CD4-positive, alpha-beta T cell (primary cell): ENCODE data around the gene PTPRS. TPM values are rescaled to one million over a fixed set of nuclear protein-coding genes. Genes with fewer than 3 reads are reported as not detected.
A peak's percentile ranks its signal among the peaks of the same experiment; 100 is the strongest.

Experiments used
- ATAC-seq: fragments of 200-7000 bp; cut with Tn5 transposase; one replicate; pipeline ENCODE4 v1.10.0; 2022; ENCODE audit warnings: mild to moderate bottlenecking; ENCODE audit not compliant: poor library complexity
- CTCF ChIA-PET: fragments of 350-600 bp; sonication (Branson Sonifier 250); formaldehyde crosslinking; loops from one replicate; lab custom pipeline; 2021; ENCODE audit warnings: antibody characterized with exemption, inconsistent platforms; lab: Charles Lee
- POLR2A ChIA-PET: fragments of 350-600 bp; sonication (Branson Sonifier 250); formaldehyde crosslinking; loops from one replicate; lab custom pipeline; 2021; ENCODE audit warnings: antibody characterized with exemption, inconsistent platforms; lab: Charles Lee
- DNase-seq, 14 experiments: peaks; one replicate each; pipeline ENCODE4 v3.0.0-alpha.2; 2013 to 2020; ENCODE audit warnings: mixed read lengths in 2 of 14
- H3K27ac ChIP-seq, 2 donors: one replicate each; pipeline versions ENCODE4 v1.5.1 to v1.7.0; 2013; ENCODE audit warnings: low read length in 2 of 2, low read depth in 1 of 2, mild to moderate bottlenecking in 1 of 2
- H3K27me3 ChIP-seq, 2 experiments: 1 replicate in 1 of 2; 2 replicates in 1 of 2; pipeline versions ENCODE4 v1.6.1 to v1.7.0; 2013; ENCODE audit warnings: low read length in 2 of 2, control low read depth in 1 of 2, mild to moderate bottlenecking in 1 of 2, moderate library complexity in 1 of 2; ENCODE audit not compliant: insufficient read depth in 2 of 2, control insufficient read depth in 1 of 2
- H3K36me3 ChIP-seq: one replicate; pipeline ENCODE4 v1.6.1; 2013; ENCODE audit warnings: low read length, control low read depth; ENCODE audit not compliant: insufficient read depth
- H3K4me1 ChIP-seq: one replicate; pipeline ENCODE4 v1.6.1; 2013; ENCODE audit warnings: low read length, control low read depth; ENCODE audit not compliant: insufficient read depth
- H3K4me3 ChIP-seq: one replicate; pipeline ENCODE4 v1.5.1; 2013; ENCODE audit warnings: mild to moderate bottlenecking, low read length, moderate library complexity
- H3K9me3 ChIP-seq, 2 experiments: 1 replicate in 1 of 2; 2 replicates in 1 of 2; pipeline versions ENCODE4 v1.6.1 to v1.7.0; 2013; ENCODE audit warnings: low read length in 2 of 2, mild to moderate bottlenecking in 2 of 2, control low read depth in 1 of 2, moderate library complexity in 1 of 2; ENCODE audit not compliant: control insufficient read depth in 1 of 2, insufficient read depth in 1 of 2
- H3K27ac Mint-ChIP-seq: one replicate; pipeline ENCODE4 v1.8.0; 2020; ENCODE audit warnings: mixed read lengths
- H3K27me3 Mint-ChIP-seq: one replicate; pipeline ENCODE4 v1.8.0; 2021; ENCODE audit warnings: mixed read lengths
- H3K36me3 Mint-ChIP-seq: one replicate; pipeline ENCODE4 v1.8.0; 2021; ENCODE audit warnings: low read depth, mixed read lengths
- H3K4me1 Mint-ChIP-seq: one replicate; pipeline ENCODE4 v1.8.0; 2021; ENCODE audit warnings: low read depth, mixed read lengths
- H3K4me3 Mint-ChIP-seq: one replicate; pipeline ENCODE4 v1.8.0; 2020; ENCODE audit warnings: mild to moderate bottlenecking, mixed read lengths
- H3K9me3 Mint-ChIP-seq: one replicate; pipeline ENCODE4 v1.8.0; 2020; ENCODE audit warnings: mixed read lengths
- intact Hi-C, 2 experiments: fragments of 100-400 bp; cut with DNase I in 1 of 2; cut with micrococcal nuclease in 1 of 2; formaldehyde crosslinking; loops; one replicate each; pipeline versions ENCODE4 v1.15.1 to v1.9.0; 2023 to 2025; cut with DNase I, micrococcal nuclease
- total RNA-seq, 174 experiments: library from RNA in 2 of 174; stranded (reverse) in 2 of 174; gene quantifications; one replicate each; pipeline ENCODE4 v1.2.3 and lab custom pipeline; 2021 to 2026
- TF ChIP-seq, protein P1 (sequence below): fragments of 200-600 bp; IDR thresholded peaks from one replicate; pipeline ENCODE4 v1.8.0; 2022; ENCODE audit warnings: antibody characterized with exemption, mild to moderate bottlenecking

PTPRS gene
- total RNA-seq, 2 experiments from 2014 or later: 5.3 to 6.3 TPM

DNA sequence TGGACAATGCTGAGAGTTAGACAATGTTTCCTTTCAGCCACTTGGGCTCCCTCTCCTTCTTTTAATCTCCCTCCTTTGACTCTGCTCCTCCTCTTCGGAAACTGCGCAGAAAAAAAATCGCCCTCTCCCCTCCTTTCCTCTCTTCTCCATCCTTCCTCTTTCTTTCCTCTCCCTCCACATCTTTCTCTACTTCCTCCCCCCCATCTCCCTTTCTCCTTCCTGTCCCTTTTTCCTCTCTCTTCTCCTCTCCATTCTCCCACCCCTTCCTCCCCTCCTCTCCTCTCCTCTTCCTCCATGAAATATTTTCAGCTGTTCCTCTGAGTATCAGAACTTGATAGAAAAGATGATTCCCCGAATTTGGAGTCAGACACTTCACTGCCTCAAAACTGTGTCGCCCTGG lies 15.1 kb upstream of the PTPRS start:
- no peak overlapping the region for H3K4me3 Mint-ChIP-seq
- no peak overlapping the region for H3K27ac ChIP-seq
- H3K27ac Mint-ChIP-seq: no peak overlapping the region
- H3K9me3 Mint-ChIP-seq: no peaks in the 10 kb centered on the region
- ChIA-PET POLR2A (no interaction called here), CTCF (no interaction called here)
- peaks cover 0 to 28% of the 10 kb centered on the region in 2 experiments for H3K9me3 ChIP-seq
- H3K4me1 Mint-ChIP-seq: no peaks in the 10 kb centered on the region
- ATAC-seq (no peak), DNase-seq (no peak)
- H3K27me3 ChIP-seq: peaks cover 19 to 25% of the 10 kb centered on the region in 2 experiments
- H3K36me3 ChIP-seq: no peaks in the 10 kb centered on the region
- TF ChIP-seq, protein P1, sequence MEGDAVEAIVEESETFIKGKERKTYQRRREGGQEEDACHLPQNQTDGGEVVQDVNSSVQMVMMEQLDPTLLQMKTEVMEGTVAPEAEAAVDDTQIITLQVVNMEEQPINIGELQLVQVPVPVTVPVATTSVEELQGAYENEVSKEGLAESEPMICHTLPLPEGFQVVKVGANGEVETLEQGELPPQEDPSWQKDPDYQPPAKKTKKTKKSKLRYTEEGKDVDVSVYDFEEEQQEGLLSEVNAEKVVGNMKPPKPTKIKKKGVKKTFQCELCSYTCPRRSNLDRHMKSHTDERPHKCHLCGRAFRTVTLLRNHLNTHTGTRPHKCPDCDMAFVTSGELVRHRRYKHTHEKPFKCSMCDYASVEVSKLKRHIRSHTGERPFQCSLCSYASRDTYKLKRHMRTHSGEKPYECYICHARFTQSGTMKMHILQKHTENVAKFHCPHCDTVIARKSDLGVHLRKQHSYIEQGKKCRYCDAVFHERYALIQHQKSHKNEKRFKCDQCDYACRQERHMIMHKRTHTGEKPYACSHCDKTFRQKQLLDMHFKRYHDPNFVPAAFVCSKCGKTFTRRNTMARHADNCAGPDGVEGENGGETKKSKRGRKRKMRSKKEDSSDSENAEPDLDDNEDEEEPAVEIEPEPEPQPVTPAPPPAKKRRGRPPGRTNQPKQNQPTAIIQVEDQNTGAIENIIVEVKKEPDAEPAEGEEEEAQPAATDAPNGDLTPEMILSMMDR: no peak
- H3K4me1 ChIP-seq: no peaks in the 10 kb centered on the region
- H3K36me3 Mint-ChIP-seq: no peaks in the 10 kb centered on the region
- no peak overlapping the region for H3K4me3 ChIP-seq
- H3K27me3 Mint-ChIP-seq: peaks cover 65% of the 10 kb centered on the region
- intact Hi-C loops: loop anchor here in 1 of 2 experiments (10.0 kb wide), 1 partner anchor 311 kb away; no protein-coding TSS in a partner anchor

DNA sequence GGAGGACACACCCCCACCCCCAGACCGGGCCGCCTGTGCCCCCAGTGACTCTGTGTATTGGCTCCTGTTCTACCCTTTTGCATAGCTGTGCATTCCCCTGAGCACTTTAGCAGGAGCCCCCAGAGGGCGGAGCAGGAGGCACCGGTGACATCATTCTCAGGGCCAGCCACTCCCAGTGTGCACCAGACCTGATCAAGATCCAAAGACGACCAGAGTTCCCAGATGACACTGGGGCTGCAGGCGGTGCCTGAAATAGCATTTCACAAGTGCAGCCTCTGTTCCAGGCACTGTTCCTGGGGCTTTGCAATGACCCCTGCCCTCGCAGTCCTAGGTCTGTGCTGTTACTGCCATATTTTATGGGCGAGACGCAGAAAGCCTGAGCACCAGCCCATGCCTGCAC lies 14.5 kb upstream of the PTPRS start:
- Mint-ChIP-seq H3K27me3 (peaks cover 58% of the 10 kb centered on the region), H3K4me3 (no peak overlapping the region), H3K9me3 (no peaks in the 10 kb centered on the region), H3K27ac (no peak overlapping the region), H3K4me1 (no peaks in the 10 kb centered on the region), H3K36me3 (no peaks in the 10 kb centered on the region)
- CTCF ChIA-PET: no interaction called here
- H3K9me3 ChIP-seq: peaks cover 0 to 28% of the 10 kb centered on the region in 2 experiments
- H3K4me3 ChIP-seq: no peak overlapping the region
- H3K4me1 ChIP-seq: no peaks in the 10 kb centered on the region
- no peaks in the 10 kb centered on the region for H3K36me3 ChIP-seq
- POLR2A ChIA-PET: no interaction called here
- H3K27ac ChIP-seq: no peak overlapping the region
- TF ChIP-seq, protein P1: no peak
- ATAC-seq: no peak
- peaks cover 17 to 19% of the 10 kb centered on the region in 2 experiments for H3K27me3 ChIP-seq
- no peak for DNase-seq
- intact Hi-C loops: loop anchor here in 1 of 2 experiments (10.0 kb wide), 1 partner anchor 310 kb away; no protein-coding TSS in a partner anchor

DNA sequence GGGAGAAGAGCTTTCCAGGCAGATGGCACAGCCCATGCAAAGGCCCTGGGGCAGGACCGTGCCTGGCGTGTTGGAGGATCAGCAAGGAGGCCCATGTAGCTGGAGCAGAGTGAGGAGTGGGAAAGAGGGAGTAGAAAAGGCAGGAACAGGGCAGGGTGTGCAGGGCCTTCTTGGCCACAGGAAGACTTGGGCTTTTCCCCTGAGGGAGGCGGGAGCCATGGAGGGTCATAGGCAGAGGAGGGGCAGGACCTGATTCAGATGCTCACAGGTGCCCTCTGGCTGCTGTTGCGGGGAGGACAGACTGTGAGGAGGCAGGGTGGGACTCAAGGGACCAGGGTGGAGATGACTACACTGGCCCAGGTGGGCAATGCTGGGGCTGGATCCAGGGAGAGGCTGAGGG lies 13.8 kb upstream of the PTPRS start:
- no peak overlapping the region for H3K4me3 Mint-ChIP-seq
- peaks cover 0 to 24% of the 10 kb centered on the region in 2 experiments for H3K9me3 ChIP-seq
- H3K27me3 Mint-ChIP-seq: peaks cover 56% of the 10 kb centered on the region
- ChIA-PET POLR2A (no interaction called here), CTCF (no interaction called here)
- no peak overlapping the region for H3K4me3 ChIP-seq
- no peaks in the 10 kb centered on the region for H3K36me3 ChIP-seq
- H3K9me3 Mint-ChIP-seq: no peaks in the 10 kb centered on the region
- H3K4me1 Mint-ChIP-seq: no peaks in the 10 kb centered on the region
- ATAC-seq (no peak), DNase-seq (peak in 1 of 14 experiments; percentile 14)
- intact Hi-C loops: loop anchor here in 1 of 2 experiments (10.0 kb wide), 1 partner anchor 310 kb away; no protein-coding TSS in a partner anchor
- no peaks in the 10 kb centered on the region for H3K4me1 ChIP-seq
- no peaks in the 10 kb centered on the region for H3K36me3 Mint-ChIP-seq
- TF ChIP-seq, protein P1: no peak
- H3K27ac Mint-ChIP-seq: no peak overlapping the region
- peaks cover 17% of the 10 kb centered on the region in 2 experiments for H3K27me3 ChIP-seq
- no peak overlapping the region for H3K27ac ChIP-seq
